ENCODE results near the gene PDE12. TPM values are rescaled to one million over a fixed set of nuclear protein-coding genes. Genes with fewer than 3 reads are reported as not detected.

The PDE12 gene
- total and polyA plus RNA-seq, 9 donors, result 6.1 to 9.7 (median 7.3) TPM

- Histone ChIP-seq H3K36me3 (ENCODE audit: control insufficient read depth, insufficient read depth, low read length) (no peaks in the 10 kb centered on the region), H3K4me3 (ENCODE audit: low read length) (no peak overlapping the region), H3K27me3 (ENCODE audit: control insufficient read depth, insufficient read depth, low read length) (peaks cover 3% of the 10 kb centered on the region), H3K9me3 (replicated peaks; ENCODE audit: control insufficient read depth, low read depth, low read length) (no peaks in the 10 kb centered on the region), H3K4me1 (ENCODE audit: control insufficient read depth, insufficient read depth, low read length) (peaks cover 5% of the 10 kb centered on the region), H3K27ac (ENCODE audit: low read length) (no peak overlapping the region)
- no CpG with 5 or more reads among the region's 1 CpG for whole genome bisulfite sequencing (ENCODE audit: insufficient coverage)
- DNase-seq, result no peak
These were observed 9.5 kb upstream of the PDE12 start for GRCh38 chr3:57546616-57547015.

- DNase-seq, result no peak
- H3K27ac ChIP-seq (ENCODE audit: low read length), result peak overlapping the region; percentile 95
- H3K36me3 ChIP-seq (ENCODE audit: control insufficient read depth, insufficient read depth, low read length), result peaks cover 12% of the 10 kb centered on the region
- no CpG with 5 or more reads among the region's 8 CpGs for WGBS (ENCODE audit: insufficient coverage)
- H3K4me1 ChIP-seq (ENCODE audit: control insufficient read depth, insufficient read depth, low read length), result peaks cover 18% of the 10 kb centered on the region
- H3K9me3 ChIP-seq (replicated peaks; ENCODE audit: control insufficient read depth, low read depth, low read length), result no peaks in the 10 kb centered on the region
- H3K27me3 ChIP-seq (ENCODE audit: control insufficient read depth, insufficient read depth, low read length), result no peaks in the 10 kb centered on the region
- peak overlapping the region; percentile 98 for H3K4me3 ChIP-seq (ENCODE audit: low read length)
These were observed 768 bp upstream of the PDE12 start for GRCh38 chr3:57555306-57555705.

GRCh38 chr3:57556459-57557084, 498 bp downstream of the PDE12 start:
- under 1% methylated on average over 47 of the region's 54 CpGs for WGBS (ENCODE audit: insufficient coverage)
- H3K9me3 ChIP-seq (replicated peaks; ENCODE audit: control insufficient read depth, low read depth, low read length), result no peaks in the 10 kb centered on the region
- peaks cover 12% of the 10 kb centered on the region for H3K36me3 ChIP-seq (ENCODE audit: control insufficient read depth, insufficient read depth, low read length)
- H3K4me3 ChIP-seq (ENCODE audit: low read length), result peak overlapping the region; percentile 98
- peaks cover 18% of the 10 kb centered on the region for H3K4me1 ChIP-seq (ENCODE audit: control insufficient read depth, insufficient read depth, low read length)
- peak overlapping the region; percentile 95 for H3K27ac ChIP-seq (ENCODE audit: low read length)
- no peak for DNase-seq
- no peaks in the 10 kb centered on the region for H3K27me3 ChIP-seq (ENCODE audit: control insufficient read depth, insufficient read depth, low read length)

GRCh38 chr3:57557085-57557537, 1.0 kb downstream of the PDE12 start:
- peaks cover 12% of the 10 kb centered on the region for H3K36me3 ChIP-seq (ENCODE audit: control insufficient read depth, insufficient read depth, low read length)
- no peaks in the 10 kb centered on the region for H3K9me3 ChIP-seq (replicated peaks; ENCODE audit: control insufficient read depth, low read depth, low read length)
- peak; percentile 13 for DNase-seq
- peaks cover 18% of the 10 kb centered on the region for H3K4me1 ChIP-seq (ENCODE audit: control insufficient read depth, insufficient read depth, low read length)
- peak overlapping the region; percentile 98 for H3K4me3 ChIP-seq (ENCODE audit: low read length)
- WGBS (ENCODE audit: insufficient coverage), result 1% methylated on average over 21 of the region's 29 CpGs
- H3K27ac ChIP-seq (ENCODE audit: low read length), result peak overlapping the region; percentile 95
- H3K27me3 ChIP-seq (ENCODE audit: control insufficient read depth, insufficient read depth, low read length), result no peaks in the 10 kb centered on the region

- no peak for DNase-seq
- H3K27ac ChIP-seq (ENCODE audit: low read length), result no peak overlapping the region
- no peaks in the 10 kb centered on the region for H3K27me3 ChIP-seq (ENCODE audit: control insufficient read depth, insufficient read depth, low read length)
- peaks cover 18% of the 10 kb centered on the region for H3K4me1 ChIP-seq (ENCODE audit: control insufficient read depth, insufficient read depth, low read length)
- H3K4me3 ChIP-seq (ENCODE audit: low read length), result no peak overlapping the region
- peaks cover 18% of the 10 kb centered on the region for H3K36me3 ChIP-seq (ENCODE audit: control insufficient read depth, insufficient read depth, low read length)
- no peaks in the 10 kb centered on the region for H3K9me3 ChIP-seq (replicated peaks; ENCODE audit: control insufficient read depth, low read depth, low read length)
- no CpG with 5 or more reads among the region's 1 CpG for WGBS (ENCODE audit: insufficient coverage)
These were observed 3.5 kb downstream of the PDE12 start for GRCh38 chr3:57559526-57559925.

- peaks cover 31% of the 10 kb centered on the region for H3K36me3 ChIP-seq (ENCODE audit: control insufficient read depth, insufficient read depth, low read length)
- H3K27me3 ChIP-seq (ENCODE audit: control insufficient read depth, insufficient read depth, low read length), result no peaks in the 10 kb centered on the region
- H3K4me3 ChIP-seq (ENCODE audit: low read length), result no peak overlapping the region
- no CpG with 5 or more reads among the region's 6 CpGs for WGBS (ENCODE audit: insufficient coverage)
- no peak overlapping the region for H3K27ac ChIP-seq (ENCODE audit: low read length)
- H3K4me1 ChIP-seq (ENCODE audit: control insufficient read depth, insufficient read depth, low read length), result no peaks in the 10 kb centered on the region
- DNase-seq, result no peak
- H3K9me3 ChIP-seq (replicated peaks; ENCODE audit: control insufficient read depth, low read depth, low read length), result no peaks in the 10 kb centered on the region
These were observed 13.9 kb downstream of the PDE12 start for GRCh38 chr3:57569859-57570450.

- no peaks in the 10 kb centered on the region for H3K9me3 ChIP-seq (replicated peaks; ENCODE audit: control insufficient read depth, low read depth, low read length)
- H3K36me3 ChIP-seq (ENCODE audit: control insufficient read depth, insufficient read depth, low read length), result peaks cover 29% of the 10 kb centered on the region
- WGBS (ENCODE audit: insufficient coverage), result no CpG with 5 or more reads among the region's 2 CpGs
- H3K4me1 ChIP-seq (ENCODE audit: control insufficient read depth, insufficient read depth, low read length), result no peaks in the 10 kb centered on the region
- H3K4me3 ChIP-seq (ENCODE audit: low read length), result no peak overlapping the region
- no peak overlapping the region for H3K27ac ChIP-seq (ENCODE audit: low read length)
- no peaks in the 10 kb centered on the region for H3K27me3 ChIP-seq (ENCODE audit: control insufficient read depth, insufficient read depth, low read length)
- DNase-seq, result no peak
These were observed 14.8 kb downstream of the PDE12 start for GRCh38 chr3:57570878-57571277.

- Histone ChIP-seq H3K4me3 (ENCODE audit: low read length) (no peak overlapping the region), H3K4me1 (ENCODE audit: control insufficient read depth, insufficient read depth, low read length) (no peaks in the 10 kb centered on the region), H3K9me3 (replicated peaks; ENCODE audit: control insufficient read depth, low read depth, low read length) (no peaks in the 10 kb centered on the region), H3K36me3 (ENCODE audit: control insufficient read depth, insufficient read depth, low read length) (peaks cover 28% of the 10 kb centered on the region), H3K27ac (ENCODE audit: low read length) (no peak overlapping the region), H3K27me3 (ENCODE audit: control insufficient read depth, insufficient read depth, low read length) (no peaks in the 10 kb centered on the region)
- WGBS (ENCODE audit: insufficient coverage), result no CpG with 5 or more reads among the region's 3 CpGs
- DNase-seq, result no peak
These were observed 16.0 kb downstream of the PDE12 start for GRCh38 chr3:57572096-57572495.

GRCh38 chr3:57575966-57576626, 20.0 kb downstream of the PDE12 start:
- Histone ChIP-seq H3K4me3 (ENCODE audit: low read length) (no peak overlapping the region), H3K9me3 (replicated peaks; ENCODE audit: control insufficient read depth, low read depth, low read length) (no peaks in the 10 kb centered on the region), H3K27ac (ENCODE audit: low read length) (no peak overlapping the region), H3K27me3 (ENCODE audit: control insufficient read depth, insufficient read depth, low read length) (no peaks in the 10 kb centered on the region), H3K36me3 (ENCODE audit: control insufficient read depth, insufficient read depth, low read length) (peaks cover 41% of the 10 kb centered on the region), H3K4me1 (ENCODE audit: control insufficient read depth, insufficient read depth, low read length) (no peaks in the 10 kb centered on the region)
- 88% methylated on average over 1 of the region's 3 CpGs for WGBS (ENCODE audit: insufficient coverage)
- no peak for DNase-seq

- H3K36me3 ChIP-seq (ENCODE audit: control insufficient read depth, insufficient read depth, low read length), result peaks cover 45% of the 10 kb centered on the region
- no peak for DNase-seq
- no peak overlapping the region for H3K4me3 ChIP-seq (ENCODE audit: low read length)
- WGBS (ENCODE audit: insufficient coverage), result 86% methylated on average over 1 of the region's 9 CpGs
- H3K27me3 ChIP-seq (ENCODE audit: control insufficient read depth, insufficient read depth, low read length), result no peaks in the 10 kb centered on the region
- no peaks in the 10 kb centered on the region for H3K4me1 ChIP-seq (ENCODE audit: control insufficient read depth, insufficient read depth, low read length)
- H3K27ac ChIP-seq (ENCODE audit: low read length), result no peak overlapping the region
- no peaks in the 10 kb centered on the region for H3K9me3 ChIP-seq (replicated peaks; ENCODE audit: control insufficient read depth, low read depth, low read length)
These were observed 21.7 kb downstream of the PDE12 start for GRCh38 chr3:57577801-57578200.
